Ishikawa (cell line): ENCODE measurements around the gene ZNF212.

ENCODE experiments used
- CEBPB ChIP-seq: IDR thresholded peaks from 2 replicates; pipeline ENCODE4 v1.6.1; 2012
- CREB1 ChIP-seq: IDR thresholded peaks from 2 replicates; pipeline ENCODE4 v1.6.1; 2012; ENCODE audit warnings: low read depth
- EGR1 ChIP-seq: IDR thresholded peaks from 2 replicates; pipeline ENCODE4 v1.6.1; 2012
- EP300 ChIP-seq: IDR thresholded peaks from 2 replicates; pipeline ENCODE4 v1.6.1; 2012; ENCODE audit warnings: borderline replicate concordance
- FOXM1 ChIP-seq: IDR thresholded peaks from 2 replicates; pipeline ENCODE4 v1.6.1; 2012; ENCODE audit warnings: low read depth, borderline replicate concordance
- MAX ChIP-seq: IDR thresholded peaks from 2 replicates; pipeline ENCODE4 v1.6.1; 2012
- NFIC ChIP-seq: IDR thresholded peaks from 2 replicates; pipeline ENCODE4 v1.6.1; 2012
- RAD21 ChIP-seq: IDR thresholded peaks from 2 replicates; pipeline ENCODE4 v1.6.1; 2012; ENCODE audit warnings: low read depth
- REST ChIP-seq: IDR thresholded peaks from 2 replicates; pipeline ENCODE4 v1.6.1; 2012; ENCODE audit warnings: low read depth, mild to moderate bottlenecking
- TAF1 ChIP-seq: IDR thresholded peaks from 2 replicates; pipeline ENCODE4 v1.6.1; 2012; ENCODE audit warnings: low read depth, mild to moderate bottlenecking
- TCF12 ChIP-seq: IDR thresholded peaks from 2 replicates; pipeline ENCODE4 v1.6.1; 2012; ENCODE audit warnings: low read depth
- TEAD4 ChIP-seq: IDR thresholded peaks from 2 replicates; pipeline ENCODE4 v1.6.1; 2012
- USF1 ChIP-seq: IDR thresholded peaks from 2 replicates; pipeline ENCODE4 v1.6.1; 2012
- YY1 ChIP-seq: IDR thresholded peaks from 2 replicates; pipeline ENCODE4 v1.6.1; 2012; ENCODE audit warnings: low read depth
- ZBTB7A ChIP-seq: IDR thresholded peaks from 2 replicates; pipeline ENCODE4 v1.6.1; 2012; ENCODE audit warnings: low read depth

The ZNF212 gene

GRCh38 chr7:149293338-149293737, 53.9 kb downstream of the ZNF212 start:
- TF ChIP-seq TCF12 (no peak), ZBTB7A (no peak), YY1 (no peak)

- no peak for TF ChIP-seq NFIC
- no peak for TF ChIP-seq TEAD4
- TF ChIP-seq REST = no peak
- TF ChIP-seq YY1 = no peak
- no peak for TF ChIP-seq RAD21
- TF ChIP-seq MAX = no peak
Observed at GRCh38 chr7:149293946-149294633, 54.6 kb downstream of the ZNF212 start.

- TF ChIP-seq CEBPB (no peak), NFIC (no peak), MAX (no peak), EGR1 (no peak), YY1 (no peak), CREB1 (no peak), RAD21 (no peak), TEAD4 (no peak), REST (no peak), FOXM1 (no peak), USF1 (no peak), EP300 (no peak), TCF12 (no peak), ZBTB7A (no peak), TAF1 (no peak)
Observed at GRCh38 chr7:149294634-149295480, 55.4 kb downstream of the ZNF212 start.

- no peak for TF ChIP-seq CREB1
- TF ChIP-seq MAX = no peak
- no peak for TF ChIP-seq ZBTB7A
- TF ChIP-seq EP300 = no peak
- TF ChIP-seq TEAD4 = no peak
- no peak for TF ChIP-seq NFIC
- TF ChIP-seq USF1 = no peak
- TF ChIP-seq FOXM1 = no peak
- TF ChIP-seq TCF12 = no peak
- no peak for TF ChIP-seq REST
- no peak for TF ChIP-seq TAF1
- no peak for TF ChIP-seq EGR1
- no peak for TF ChIP-seq CEBPB
Observed at GRCh38 chr7:149295481-149295850, 56.0 kb downstream of the ZNF212 start.
